BE2C (cell line): ENCODE data around the gene RLN3.

ENCODE experiments used
- DNase-seq: peaks from one replicate; pipeline ENCODE4 v3.0.0-alpha.2; 2020
- H3K27me3 ChIP-seq: fragments of 250-450 bp; sonication (Bioruptor Pico); 2 replicates; pipeline ENCODE4 v1.5.1; 2020; ENCODE audit warnings: mild to moderate bottlenecking
- H3K36me3 ChIP-seq: fragments of 250-450 bp; sonication (Bioruptor Pico); 2 replicates; pipeline ENCODE4 v1.5.1; 2020; ENCODE audit warnings: mild to moderate bottlenecking
- H3K4me1 ChIP-seq: fragments of 250-450 bp; sonication (Bioruptor Pico); 2 replicates; pipeline ENCODE4 v1.5.1; 2020
- H3K4me3 ChIP-seq: 2 replicates; pipeline ENCODE4 v1.5.1; 2011; ENCODE audit warnings: low read depth, low read length
- H3K9me3 ChIP-seq: fragments of 250-450 bp; sonication (Bioruptor Pico); 2 replicates; pipeline ENCODE4 v1.5.1; 2020
- CTCF ChIP-seq: IDR thresholded peaks from 2 replicates; pipeline ENCODE4 v1.5.1; 2012; ENCODE audit warnings: mild to moderate bottlenecking, low read depth, low read length

Gene RLN3

DNA sequence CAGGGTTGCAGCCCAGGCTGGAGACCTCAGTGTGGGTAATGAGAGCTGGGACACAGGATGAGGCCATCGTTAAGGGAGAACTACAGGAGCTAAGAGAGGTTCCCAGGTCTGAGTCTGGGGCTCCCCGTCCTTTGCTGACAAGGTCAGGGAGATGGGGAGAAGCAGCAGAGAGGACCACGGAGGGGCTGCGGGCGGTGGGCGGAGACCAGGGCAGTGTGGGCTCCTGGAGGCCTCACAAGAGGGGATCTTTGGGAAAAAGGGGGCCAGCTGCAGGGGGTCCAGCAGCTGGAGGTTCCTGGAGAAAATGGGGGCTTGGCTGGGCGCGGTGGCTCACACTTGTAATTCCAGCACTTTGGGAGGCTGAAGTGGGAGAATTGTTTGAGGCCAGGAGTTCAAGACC is 37.9 kb upstream of the RLN3 start:
- Histone ChIP-seq H3K4me1 (peaks cover 32% of the 10 kb centered on the region), H3K36me3 (peaks cover 6% of the 10 kb centered on the region; the same call in 1 of the 2 replicates), H3K9me3 (no peaks in the 10 kb centered on the region), H3K27me3 (no peaks in the 10 kb centered on the region), H3K4me3 (no peak overlapping the region)
- no peak for TF ChIP-seq CTCF
- no peak for DNase-seq

- peaks cover 6% of the 10 kb centered on the region; the same call in 1 of the 2 replicates for H3K36me3 ChIP-seq
- DNase-seq: no peak
- H3K27me3 ChIP-seq: no peaks in the 10 kb centered on the region
- H3K4me1 ChIP-seq: peaks cover 16% of the 10 kb centered on the region
- H3K4me3 ChIP-seq: no peak overlapping the region
- no peak for TF ChIP-seq CTCF
- H3K9me3 ChIP-seq: no peaks in the 10 kb centered on the region
These were observed 35.9 kb upstream of the RLN3 start for GRCh38 chr19:13992025-13992424.

- Histone ChIP-seq H3K27me3 (no peaks in the 10 kb centered on the region), H3K9me3 (no peaks in the 10 kb centered on the region), H3K4me1 (peaks cover 9% of the 10 kb centered on the region), H3K4me3 (peak overlapping the region; percentile 46), H3K36me3 (peaks cover 6% of the 10 kb centered on the region; the same call in 1 of the 2 replicates)
- no peak for TF ChIP-seq CTCF
- peak; percentile 63 for DNase-seq
These were observed 34.2 kb upstream of the RLN3 start for GRCh38 chr19:13993590-13994300.

GRCh38 chr19:13995017-13995728 is 32.8 kb upstream of the RLN3 start:
- no peak overlapping the region for H3K4me3 ChIP-seq
- no peak for DNase-seq

DNA sequence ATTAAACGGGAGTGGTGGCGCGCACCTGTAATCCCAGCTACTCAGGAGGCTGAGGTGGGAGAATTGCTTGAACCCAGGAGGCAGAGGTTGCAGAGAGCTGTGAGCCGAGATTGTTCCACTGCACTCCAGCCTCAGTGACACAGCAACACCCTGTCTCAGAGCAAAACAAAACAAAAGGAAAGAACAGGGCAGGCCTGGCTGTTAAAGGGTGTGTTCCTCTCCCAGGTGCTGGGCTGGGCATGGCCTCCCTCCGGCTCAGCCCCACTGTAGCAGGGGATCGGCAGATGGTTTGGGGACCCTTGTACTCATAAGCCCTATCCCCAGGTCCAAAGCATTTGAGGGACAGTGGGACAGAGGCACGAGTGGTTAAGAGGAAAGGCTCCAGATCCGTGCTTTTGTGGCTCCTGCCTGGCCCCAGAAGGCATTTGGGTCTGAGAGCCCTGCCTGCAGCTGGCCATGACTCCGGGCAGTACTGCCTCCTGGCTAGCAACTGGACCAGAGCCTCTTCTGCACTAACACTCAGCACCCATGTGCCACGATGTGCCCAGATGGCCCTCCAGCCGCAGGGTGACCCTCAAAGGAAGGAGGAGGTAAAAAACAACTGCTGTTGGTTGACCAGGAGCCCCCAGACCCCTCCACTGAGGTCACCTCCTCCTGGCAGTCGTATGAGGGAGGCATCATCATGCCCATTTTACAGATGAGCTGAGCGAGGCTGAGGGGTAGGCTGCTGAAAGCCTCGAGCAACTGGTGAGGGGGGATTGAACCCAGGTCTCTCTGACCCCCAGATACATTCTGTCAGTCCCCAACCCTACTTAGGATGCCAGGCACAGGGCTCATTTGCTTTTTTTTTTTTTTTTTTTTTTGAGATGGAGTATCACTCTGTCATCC is 31.8 kb upstream of the RLN3 start:
- H3K27me3 ChIP-seq: no peaks in the 10 kb centered on the region
- H3K36me3 ChIP-seq: peaks cover 8% of the 10 kb centered on the region
- peaks cover 9% of the 10 kb centered on the region for H3K4me1 ChIP-seq
- TF ChIP-seq CTCF: no peak
- H3K4me3 ChIP-seq: no peak overlapping the region
- no peaks in the 10 kb centered on the region for H3K9me3 ChIP-seq
- no peak for DNase-seq

More at GRCh38 chr19:13995017-13995728, 32.8 kb upstream of the RLN3 start:
- no peak for TF ChIP-seq CTCF
- peaks cover 9% of the 10 kb centered on the region for H3K4me1 ChIP-seq
- peaks cover 8% of the 10 kb centered on the region for H3K36me3 ChIP-seq
- no peaks in the 10 kb centered on the region for H3K27me3 ChIP-seq
- H3K9me3 ChIP-seq: no peaks in the 10 kb centered on the region
